AG20443 (cell line): ENCODE measurements around the gene NLRP4.

ENCODE experiments used
- DNase-seq: peaks from one replicate; pipeline ENCODE4 v3.0.0; 2012; ENCODE audit warnings: low spot score, mixed read lengths

Gene NLRP4, protein sequence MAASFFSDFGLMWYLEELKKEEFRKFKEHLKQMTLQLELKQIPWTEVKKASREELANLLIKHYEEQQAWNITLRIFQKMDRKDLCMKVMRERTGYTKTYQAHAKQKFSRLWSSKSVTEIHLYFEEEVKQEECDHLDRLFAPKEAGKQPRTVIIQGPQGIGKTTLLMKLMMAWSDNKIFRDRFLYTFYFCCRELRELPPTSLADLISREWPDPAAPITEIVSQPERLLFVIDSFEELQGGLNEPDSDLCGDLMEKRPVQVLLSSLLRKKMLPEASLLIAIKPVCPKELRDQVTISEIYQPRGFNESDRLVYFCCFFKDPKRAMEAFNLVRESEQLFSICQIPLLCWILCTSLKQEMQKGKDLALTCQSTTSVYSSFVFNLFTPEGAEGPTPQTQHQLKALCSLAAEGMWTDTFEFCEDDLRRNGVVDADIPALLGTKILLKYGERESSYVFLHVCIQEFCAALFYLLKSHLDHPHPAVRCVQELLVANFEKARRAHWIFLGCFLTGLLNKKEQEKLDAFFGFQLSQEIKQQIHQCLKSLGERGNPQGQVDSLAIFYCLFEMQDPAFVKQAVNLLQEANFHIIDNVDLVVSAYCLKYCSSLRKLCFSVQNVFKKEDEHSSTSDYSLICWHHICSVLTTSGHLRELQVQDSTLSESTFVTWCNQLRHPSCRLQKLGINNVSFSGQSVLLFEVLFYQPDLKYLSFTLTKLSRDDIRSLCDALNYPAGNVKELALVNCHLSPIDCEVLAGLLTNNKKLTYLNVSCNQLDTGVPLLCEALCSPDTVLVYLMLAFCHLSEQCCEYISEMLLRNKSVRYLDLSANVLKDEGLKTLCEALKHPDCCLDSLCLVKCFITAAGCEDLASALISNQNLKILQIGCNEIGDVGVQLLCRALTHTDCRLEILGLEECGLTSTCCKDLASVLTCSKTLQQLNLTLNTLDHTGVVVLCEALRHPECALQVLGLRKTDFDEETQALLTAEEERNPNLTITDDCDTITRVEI

GRCh38 chr19:55836340-55836739 is at the start of gene NLRP4:
NLRP4 (plus strand) TSS chr19:55836540; CDS start chr19:55852081, 15,541 bp downstream.
- DNase-seq: no peak

- no peak for DNase-seq
These were observed 41.3 kb upstream of the NLRP4 start for GRCh38 chr19:55795021-55795420.

DNA sequence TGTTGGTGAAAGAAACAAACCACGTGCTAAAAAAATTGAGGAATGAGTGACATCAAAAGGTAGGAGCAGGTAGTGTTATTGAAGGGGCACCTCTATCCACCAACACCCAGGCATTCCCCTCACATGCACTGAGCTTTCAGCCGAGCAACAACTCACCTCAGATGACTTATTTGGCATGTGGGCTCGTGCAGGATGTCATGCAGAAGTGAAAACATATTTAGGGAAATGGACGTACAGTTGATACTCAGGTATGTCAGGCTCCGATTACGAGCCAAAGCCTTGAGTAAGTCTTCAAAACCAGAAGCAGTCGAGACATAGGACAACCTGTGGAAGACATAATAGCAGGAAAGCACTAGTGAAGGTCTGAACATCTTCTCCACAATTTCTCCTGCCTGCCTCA is 34.9 kb upstream of the NLRP4 start:
- DNase-seq: no peak

- DNase-seq: no peak
These were observed 34.1 kb upstream of the NLRP4 start for GRCh38 chr19:55802281-55802680.

GRCh38 chr19:55809381-55810058 is 26.8 kb upstream of the NLRP4 start:
- peak; percentile 57 for DNase-seq

GRCh38 chr19:55811340-55811739 is 25.0 kb upstream of the NLRP4 start:
- no peak for DNase-seq

- no peak for DNase-seq
These were observed 23.9 kb upstream of the NLRP4 start for GRCh38 chr19:55812449-55812848.

GRCh38 chr19:55813906-55814305 is 22.4 kb upstream of the NLRP4 start:
- DNase-seq: no peak

GRCh38 chr19:55820037-55820436 is 16.3 kb upstream of the NLRP4 start:
- no peak for DNase-seq

DNA sequence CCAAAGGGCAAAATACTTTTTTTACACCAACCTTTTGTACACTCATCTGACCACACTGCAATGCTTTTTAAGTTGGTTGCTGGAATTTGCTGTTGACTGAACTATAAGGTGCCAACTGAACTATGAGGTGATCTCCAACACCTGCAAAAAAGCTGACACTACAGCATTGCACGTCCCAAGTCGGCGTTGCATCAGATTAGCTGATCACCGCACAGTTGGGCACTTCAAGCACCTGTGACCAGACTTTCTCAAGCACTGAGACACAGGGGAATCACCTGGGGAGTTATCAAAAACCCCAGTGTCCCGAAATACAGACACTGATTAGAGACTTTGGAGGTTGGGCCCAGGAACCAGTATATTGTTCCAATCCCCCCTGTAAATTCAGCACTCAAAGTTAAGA is 5.7 kb upstream of the NLRP4 start:
- DNase-seq: no peak

- DNase-seq: no peak
These were observed 4.5 kb upstream of the NLRP4 start, which contains the start of gene NLRP11 for GRCh38 chr19:55831846-55832245. NLRP11 (minus strand) TSS chr19:55831999; CDS start chr19:55818174, 13,825 bp downstream.

- no peak for DNase-seq
These were observed 3.7 kb upstream of the NLRP4 start for GRCh38 chr19:55832676-55833075.

DNA sequence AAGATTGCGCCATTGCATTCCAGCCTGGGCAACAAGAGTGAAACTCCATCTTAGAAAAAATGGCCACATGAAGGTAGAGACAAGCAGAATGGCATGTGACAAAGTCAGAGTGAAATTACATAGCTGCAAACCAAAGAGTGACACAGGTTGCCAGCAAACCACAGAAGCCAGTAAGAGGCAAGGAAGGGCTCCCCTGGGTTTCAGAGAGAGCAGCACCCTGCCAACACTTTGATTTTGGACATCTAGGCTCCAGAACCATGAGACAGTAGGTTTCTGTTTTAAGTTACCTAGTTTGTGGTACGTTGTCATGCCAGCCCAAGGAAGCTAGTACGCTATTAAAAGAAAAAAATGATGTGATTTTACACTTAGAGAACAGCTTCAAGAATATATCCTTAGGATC is 1.9 kb downstream of the NLRP4 start:
- no peak for DNase-seq

DNA sequence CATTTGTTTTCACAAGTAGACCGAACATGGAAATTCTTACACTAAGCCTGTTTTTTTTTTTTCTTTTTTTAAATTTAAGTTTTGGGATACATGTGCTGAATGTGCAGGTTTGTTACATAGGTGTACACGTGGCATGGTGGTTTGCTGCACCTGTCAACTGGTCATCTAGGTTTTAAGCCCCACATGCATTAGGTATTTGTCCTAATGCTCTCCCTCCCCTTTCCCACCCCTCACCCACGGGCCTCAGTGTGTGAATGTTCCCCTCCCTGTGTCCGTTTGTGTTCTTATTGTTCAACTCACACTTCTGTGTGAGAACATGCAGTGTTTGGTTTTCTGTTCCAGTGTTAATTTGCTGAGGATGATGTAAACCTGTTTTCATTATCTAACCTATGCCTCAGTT is 2.6 kb downstream of the NLRP4 start:
- no peak for DNase-seq

DNA sequence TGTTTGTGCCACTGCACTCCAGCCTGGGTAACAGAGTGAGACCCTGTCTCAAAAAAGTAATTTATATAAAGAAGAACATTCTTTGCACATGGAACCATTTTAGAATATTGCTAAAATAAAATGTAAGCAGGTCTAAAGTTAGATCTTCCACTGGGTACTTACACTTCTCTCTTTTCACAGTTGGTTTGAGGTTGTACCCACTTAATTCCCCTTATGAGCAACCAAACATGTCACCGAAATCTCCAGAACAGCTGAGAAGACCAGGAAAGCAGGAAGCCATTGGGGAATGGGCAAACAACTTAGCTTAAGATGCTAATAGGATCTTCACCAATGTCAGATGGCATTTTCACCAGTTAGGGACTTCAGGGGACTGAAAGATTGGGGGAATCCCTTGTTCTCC is 18.8 kb downstream of the NLRP4 start:
- DNase-seq: no peak

GRCh38 chr19:55857149-55857548 is 20.8 kb downstream of the NLRP4 start:
- DNase-seq: no peak

DNA sequence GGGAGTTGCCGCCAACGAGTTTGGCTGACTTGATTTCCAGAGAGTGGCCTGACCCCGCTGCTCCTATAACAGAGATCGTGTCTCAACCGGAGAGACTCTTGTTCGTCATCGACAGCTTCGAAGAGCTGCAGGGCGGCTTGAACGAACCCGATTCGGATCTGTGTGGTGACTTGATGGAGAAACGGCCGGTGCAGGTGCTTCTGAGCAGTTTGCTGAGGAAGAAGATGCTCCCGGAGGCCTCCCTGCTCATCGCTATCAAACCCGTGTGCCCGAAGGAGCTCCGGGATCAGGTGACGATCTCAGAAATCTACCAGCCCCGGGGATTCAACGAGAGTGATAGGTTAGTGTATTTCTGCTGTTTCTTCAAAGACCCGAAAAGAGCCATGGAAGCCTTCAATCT is 21.6 kb downstream of the NLRP4 start:
- no peak for DNase-seq

DNA sequence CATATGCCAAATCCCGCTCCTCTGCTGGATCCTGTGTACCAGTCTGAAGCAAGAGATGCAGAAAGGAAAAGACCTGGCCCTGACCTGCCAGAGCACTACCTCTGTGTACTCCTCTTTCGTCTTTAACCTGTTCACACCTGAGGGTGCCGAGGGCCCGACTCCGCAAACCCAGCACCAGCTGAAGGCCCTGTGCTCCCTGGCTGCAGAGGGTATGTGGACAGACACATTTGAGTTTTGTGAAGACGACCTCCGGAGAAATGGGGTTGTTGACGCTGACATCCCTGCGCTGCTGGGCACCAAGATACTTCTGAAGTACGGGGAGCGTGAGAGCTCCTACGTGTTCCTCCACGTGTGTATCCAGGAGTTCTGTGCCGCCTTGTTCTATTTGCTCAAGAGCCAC is 22.1 kb downstream of the NLRP4 start:
- DNase-seq: no peak

GRCh38 chr19:55858969-55859368 is 22.6 kb downstream of the NLRP4 start:
- no peak for DNase-seq

- DNase-seq: no peak
These were observed 30.2 kb downstream of the NLRP4 start for GRCh38 chr19:55866521-55866920.

DNA sequence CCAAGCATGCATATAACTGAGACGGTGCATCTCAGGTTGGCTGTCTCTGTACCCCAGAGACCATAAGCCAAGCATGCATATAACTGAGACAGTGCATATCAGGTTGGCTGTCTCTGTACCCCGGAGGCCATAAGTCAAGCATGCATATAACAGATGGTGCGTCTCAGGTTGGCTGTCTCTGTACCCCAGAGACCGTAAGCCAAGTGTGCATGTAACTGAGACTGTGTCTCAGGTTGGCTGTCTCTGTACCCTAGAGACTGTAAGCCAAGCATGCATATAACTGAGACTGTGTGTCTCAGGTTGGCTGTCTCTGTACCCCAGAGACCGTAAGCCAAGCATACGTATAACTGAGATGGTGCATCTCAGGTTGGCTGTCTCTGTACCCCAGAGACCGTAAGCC is 30.8 kb downstream of the NLRP4 start:
- DNase-seq: no peak

GRCh38 chr19:55870736-55871135 is 34.4 kb downstream of the NLRP4 start:
- DNase-seq: no peak
